Karpas-422 (cell line): Measurements from ENCODE around the gene PRRT3. TPM values are rescaled to one million over a fixed set of nuclear protein-coding genes. Genes with fewer than 3 reads are reported as not detected.
"Not testable (repeated sequence)": the region's sequence is repeated elsewhere in the genome, so short reads cannot be mapped to it uniquely, and the experiment has no call there.

Source experiments
- DNase-seq: peaks from one replicate; pipeline ENCODE4 v3.0.0-alpha.2; 2015
- H2AFZ ChIP-seq: fragments of 200-600 bp; sonication (generic); 2 replicates; pipeline ENCODE4 v1.6.1; 2014; ENCODE audit warnings: antibody characterized with exemption, low read length, mixed read lengths
- H3K27ac ChIP-seq: fragments of 200-600 bp; sonication (generic); 2 replicates; pipeline ENCODE4 v1.5.1; 2014; ENCODE audit warnings: mild to moderate bottlenecking, low read length, moderate library complexity
- H3K27me3 ChIP-seq: fragments of 200-600 bp; sonication (generic); 2 replicates; pipeline ENCODE4 v1.6.1; 2014; ENCODE audit warnings: low read length, mixed read lengths
- H3K36me3 ChIP-seq: fragments of 200-600 bp; sonication (generic); 2 replicates; pipeline ENCODE4 v1.6.1; 2014; ENCODE audit warnings: low read length, mixed read lengths; ENCODE audit not compliant: insufficient read depth
- H3K4me1 ChIP-seq: fragments of 200-600 bp; sonication (generic); 2 replicates; pipeline ENCODE4 v1.6.1; 2014; ENCODE audit warnings: mild to moderate bottlenecking, low read length, mixed read lengths
- H3K4me2 ChIP-seq: fragments of 200-600 bp; sonication (generic); 2 replicates; pipeline ENCODE4 v1.6.1; 2014; ENCODE audit warnings: low read length, low read depth, mild to moderate bottlenecking; ENCODE audit not compliant: poor library complexity, severe bottlenecking
- H3K4me3 ChIP-seq: fragments of 200-600 bp; sonication (generic); 2 replicates; pipeline ENCODE4 v1.5.1; 2014; ENCODE audit warnings: mild to moderate bottlenecking, antibody characterized with exemption, low read length, mixed read lengths
- H3K79me2 ChIP-seq: fragments of 200-600 bp; sonication (generic); 2 replicates; pipeline ENCODE4 v1.6.1; 2014; ENCODE audit warnings: mild to moderate bottlenecking, low read length, mixed read lengths
- H3K9ac ChIP-seq: fragments of 200-600 bp; sonication (generic); 2 replicates; pipeline ENCODE4 v1.6.0; 2014; ENCODE audit warnings: low read length
- H3K9me2 ChIP-seq: fragments of 200-600 bp; sonication (generic), shearing (Covaris generic); replicated peaks from 2 replicates; pipeline ENCODE4 v1.6.0; 2014; ENCODE audit warnings: mild to moderate bottlenecking, low read length, moderate library complexity; ENCODE audit not compliant: insufficient read depth
- H3K9me3 ChIP-seq: fragments of 300-700, 200-600 bp; sonication (generic); 2 replicates; pipeline ENCODE4 v1.6.1; 2014; ENCODE audit warnings: low read length, mixed read lengths
- H4K20me1 ChIP-seq: fragments of 200-600 bp; sonication (generic); 2 replicates; pipeline ENCODE4 v1.6.1; 2014; ENCODE audit warnings: mild to moderate bottlenecking, antibody characterized with exemption, low read length, low read depth; ENCODE audit not compliant: insufficient read depth
- total RNA-seq: library from RNA; depleted of rRNA; stranded (reverse); fragments of >200 nt; shearing (Covaris generic); gene quantifications from 2 replicates; pipeline ENCODE4 v1.2.3, GENCODE V29; 2014; ENCODE audit warnings: low replicate concordance

The PRRT3 gene
- total RNA-seq, 1 experiment from 2014 or later, result 1.0 TPM

DNA sequence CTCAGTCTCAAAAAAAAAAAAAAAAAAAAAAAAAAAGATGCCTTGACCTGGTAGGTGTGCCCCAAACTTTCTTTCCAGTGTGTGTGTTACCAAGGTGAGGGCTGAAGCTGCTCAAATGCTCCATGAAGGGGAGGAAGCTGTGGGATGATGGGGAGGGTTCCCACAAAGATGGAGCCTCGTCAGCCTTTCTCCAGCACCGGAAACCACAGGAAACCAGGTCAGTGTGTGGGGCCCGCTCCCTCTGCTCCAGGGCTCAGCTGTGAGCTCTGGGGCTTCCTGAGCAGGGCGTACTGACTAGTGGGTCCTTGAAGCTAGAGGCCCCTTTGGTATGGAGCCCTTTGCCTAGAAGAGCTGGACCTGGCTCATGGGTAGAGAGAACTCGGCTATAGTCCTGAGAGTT is 50.2 kb downstream of the PRRT3 start:
- H3K9me2 ChIP-seq, result no peaks in the 10 kb centered on the region
- no peaks in the 10 kb centered on the region for H3K4me1 ChIP-seq
- H2AFZ ChIP-seq, result no peak overlapping the region
- H3K27ac ChIP-seq, result no peak overlapping the region
- no peaks in the 10 kb centered on the region for H3K27me3 ChIP-seq
- no peaks in the 10 kb centered on the region for H4K20me1 ChIP-seq
- no peaks in the 10 kb centered on the region for H3K79me2 ChIP-seq
- H3K9me3 ChIP-seq, result no peaks in the 10 kb centered on the region
- no peaks in the 10 kb centered on the region for H3K36me3 ChIP-seq
- H3K4me3 ChIP-seq, result no peak overlapping the region
- DNase-seq, result no peak
- H3K4me2 ChIP-seq, result no peak overlapping the region
- H3K9ac ChIP-seq, result no peak overlapping the region

- H3K27me3 ChIP-seq, H3K27ac ChIP-seq: not testable (repeated sequence)
These were observed 51.2 kb downstream of the PRRT3 start for GRCh38 chr3:9900965-9901415.

DNA sequence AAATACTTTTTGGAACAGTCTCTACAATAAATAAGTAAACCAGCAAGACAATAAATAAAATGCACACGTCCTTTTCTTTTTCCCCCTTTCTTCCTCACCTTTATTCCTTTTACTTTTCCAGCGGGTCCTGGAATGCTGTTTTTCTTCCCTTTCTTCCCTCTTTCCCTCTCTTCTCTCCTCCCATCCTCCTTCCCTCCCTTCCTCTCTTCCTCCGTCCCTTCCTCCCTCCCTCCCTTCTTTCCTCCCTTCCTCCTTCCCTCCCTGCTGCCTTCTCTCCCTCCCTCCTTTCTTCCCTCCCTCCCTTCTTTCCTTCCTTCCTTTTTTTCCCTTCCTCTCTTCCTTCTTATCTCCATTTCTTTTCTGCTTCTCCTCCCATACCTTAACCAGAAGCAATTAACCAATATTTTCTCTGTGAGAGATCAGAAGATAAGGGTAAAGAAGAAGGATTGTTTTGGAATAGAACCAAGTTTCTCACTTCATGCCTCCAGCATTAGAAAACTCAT is 52.9 kb downstream of the PRRT3 start:
- H3K36me3 ChIP-seq, result no peaks in the 10 kb centered on the region
- H3K4me1 ChIP-seq, result no peaks in the 10 kb centered on the region
- no peaks in the 10 kb centered on the region for H3K79me2 ChIP-seq
- no peak overlapping the region for H3K4me3 ChIP-seq
- H3K9me2 ChIP-seq, result no peaks in the 10 kb centered on the region
- no peak overlapping the region for H3K27ac ChIP-seq
- no peak overlapping the region for H3K9ac ChIP-seq
- H3K9me3 ChIP-seq, result no peaks in the 10 kb centered on the region
- no peaks in the 10 kb centered on the region for H3K27me3 ChIP-seq
- H3K4me2 ChIP-seq, result no peak overlapping the region
- no peak overlapping the region for H2AFZ ChIP-seq
- no peak for DNase-seq
- H4K20me1 ChIP-seq, result no peaks in the 10 kb centered on the region

More at GRCh38 chr3:9900965-9901415, 51.2 kb downstream of the PRRT3 start:
- not testable (repeated sequence) for H3K36me3 ChIP-seq, H4K20me1 ChIP-seq, H3K4me2 ChIP-seq, H3K79me2 ChIP-seq, H3K4me3 ChIP-seq, H3K4me1 ChIP-seq, H2AFZ ChIP-seq, H3K9me3 ChIP-seq, DNase-seq, H3K9ac ChIP-seq, H3K9me2 ChIP-seq

DNA sequence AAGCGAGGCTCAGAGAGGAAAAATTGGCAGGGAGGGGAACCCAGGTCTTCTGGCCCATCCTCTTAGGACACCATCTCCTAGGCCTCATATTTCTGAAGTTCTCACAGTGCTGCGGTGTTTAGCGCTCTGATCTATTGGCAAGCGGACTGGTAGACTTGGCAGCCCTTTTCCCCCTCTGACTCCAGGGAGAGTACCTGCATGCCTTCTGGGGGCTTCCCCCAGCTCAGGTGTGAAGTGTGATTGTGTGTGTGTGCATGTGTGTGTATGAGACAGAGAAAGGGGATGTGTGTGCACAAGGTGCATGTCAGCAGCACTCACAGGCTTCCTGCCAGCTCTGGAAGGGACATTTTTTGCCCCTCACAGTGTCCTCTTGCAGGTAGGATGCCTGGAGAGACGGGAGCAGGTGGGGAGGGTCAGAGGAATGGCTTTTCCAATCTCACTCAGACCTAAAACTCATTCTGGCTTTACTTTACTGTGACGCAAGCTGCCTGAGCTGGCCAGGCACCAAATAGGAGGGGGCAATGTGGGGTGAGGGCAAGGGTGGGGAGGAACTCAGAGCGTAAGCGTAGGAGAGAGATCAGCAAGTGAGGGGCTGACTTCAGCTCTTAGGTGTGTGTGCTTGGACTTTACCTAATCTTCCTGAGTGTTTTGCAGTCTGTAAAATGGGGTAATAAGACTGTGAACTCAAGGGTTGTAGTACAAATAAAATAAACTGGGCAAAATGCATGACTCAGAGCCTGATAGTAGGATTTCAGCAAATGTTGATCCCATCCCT is 53.6 kb downstream of the PRRT3 start:
- Histone ChIP-seq H3K4me3 (no peak overlapping the region), H2AFZ (no peak overlapping the region), H3K36me3 (peaks cover 1% of the 10 kb centered on the region), H3K4me2 (no peak overlapping the region), H3K4me1 (no peaks in the 10 kb centered on the region), H3K9me3 (no peaks in the 10 kb centered on the region), H3K9ac (no peak overlapping the region), H3K27me3 (no peaks in the 10 kb centered on the region), H3K27ac (no peak overlapping the region), H4K20me1 (no peaks in the 10 kb centered on the region), H3K9me2 (no peaks in the 10 kb centered on the region), H3K79me2 (no peaks in the 10 kb centered on the region)
- no peak for DNase-seq

- H3K4me2 ChIP-seq, result no peak overlapping the region
- H3K9me3 ChIP-seq, result no peaks in the 10 kb centered on the region
- peaks cover 11% of the 10 kb centered on the region for H3K36me3 ChIP-seq
- no peaks in the 10 kb centered on the region for H3K4me1 ChIP-seq
- H2AFZ ChIP-seq, result no peak overlapping the region
- no peak overlapping the region for H3K9ac ChIP-seq
- no peaks in the 10 kb centered on the region for H3K9me2 ChIP-seq
- H4K20me1 ChIP-seq, result peaks cover 5% of the 10 kb centered on the region; the same call in 1 of the 2 replicates
- no peak overlapping the region for H3K4me3 ChIP-seq
- H3K27ac ChIP-seq, result no peak overlapping the region
- no peaks in the 10 kb centered on the region for H3K27me3 ChIP-seq
- DNase-seq, result no peak
- peaks cover 2% of the 10 kb centered on the region; the same call in 1 of the 2 replicates for H3K79me2 ChIP-seq
These were observed 54.5 kb downstream of the PRRT3 start for GRCh38 chr3:9897408-9898372.

- not testable (repeated sequence) for H3K4me2 ChIP-seq, H3K27me3 ChIP-seq, H3K27ac ChIP-seq, H3K4me1 ChIP-seq, H2AFZ ChIP-seq, H3K79me2 ChIP-seq, H3K9me3 ChIP-seq, H3K9me2 ChIP-seq, H4K20me1 ChIP-seq, DNase-seq, H3K9ac ChIP-seq, H3K4me3 ChIP-seq
- H3K36me3 ChIP-seq, result peaks cover 16% of the 10 kb centered on the region
These were observed 55.3 kb downstream of the PRRT3 start for GRCh38 chr3:9896755-9897407.

- not testable (repeated sequence) for H2AFZ ChIP-seq, H3K4me2 ChIP-seq, H3K4me1 ChIP-seq, H3K27me3 ChIP-seq, H3K27ac ChIP-seq, H3K9me2 ChIP-seq, H3K4me3 ChIP-seq, DNase-seq, H3K9ac ChIP-seq, H3K9me3 ChIP-seq
- Histone ChIP-seq H3K79me2 (peaks cover 20% of the 10 kb centered on the region), H3K36me3 (peaks cover 16% of the 10 kb centered on the region), H4K20me1 (peaks cover 14% of the 10 kb centered on the region; the same call in 1 of the 2 replicates)
These were observed 56.5 kb downstream of the PRRT3 start for GRCh38 chr3:9895715-9896114.
